Choroid plexus epithelial cell (primary cell): ENCODE measurements around the gene AXL.

ENCODE experiments used
- DNase-seq: peaks from one replicate; pipeline ENCODE4 v3.0.0-alpha.2; 2010; ENCODE audit warnings: low read depth
- H3K4me3 ChIP-seq: 2 replicates; pipeline ENCODE4 v1.5.1; 2011; ENCODE audit warnings: low read depth, mild to moderate bottlenecking, control low read depth, low read length, moderate library complexity
- TF ChIP-seq, protein P1 (sequence below): conservative IDR thresholded peaks from 2 replicates; pipeline ENCODE4 v1.5.1; 2011; ENCODE audit warnings: low read depth, mild to moderate bottlenecking, control low read depth, inconsistent platforms, low read length, moderate library complexity

The AXL gene

DNA sequence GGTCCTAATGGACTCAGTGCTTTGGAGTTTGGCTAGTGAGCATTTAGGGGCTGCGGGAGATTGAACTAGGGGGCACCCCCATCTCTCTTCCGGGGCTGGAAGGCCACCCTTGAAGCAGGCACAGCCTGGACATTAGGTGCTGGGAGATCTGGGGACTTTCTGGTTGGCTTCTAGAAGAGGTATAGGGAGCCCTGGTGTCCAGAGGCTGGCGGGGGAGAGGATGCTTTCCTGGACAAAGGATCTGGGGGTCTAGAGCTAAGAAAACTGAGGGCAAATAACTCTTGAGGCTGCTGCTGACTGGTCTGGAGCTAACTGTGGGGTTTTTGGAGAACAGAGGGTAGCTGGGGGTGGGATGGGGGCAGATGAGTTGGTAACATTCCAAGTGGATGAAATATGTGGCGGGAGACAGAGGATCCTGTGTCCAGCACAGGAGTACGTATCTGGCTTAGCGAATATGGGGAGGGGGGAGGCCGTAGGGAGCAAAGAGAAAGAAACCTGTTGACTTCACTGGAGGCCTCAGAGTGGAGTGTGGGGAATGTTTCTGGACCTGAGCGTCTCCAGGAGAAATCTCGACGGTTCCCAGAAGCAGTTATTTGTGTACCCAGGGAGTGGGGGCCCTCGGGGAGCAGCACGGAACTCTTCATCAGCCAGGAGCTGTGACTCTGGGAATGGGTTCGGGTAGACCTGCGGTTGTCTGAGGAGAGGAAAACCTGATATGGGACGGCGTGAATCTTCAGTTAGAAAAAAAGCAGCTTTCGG, 46.6 kb downstream of the AXL start:
- H3K4me3 ChIP-seq: peak overlapping the region; percentile 91
- peak; percentile 41 for DNase-seq
- TF ChIP-seq, protein P1, sequence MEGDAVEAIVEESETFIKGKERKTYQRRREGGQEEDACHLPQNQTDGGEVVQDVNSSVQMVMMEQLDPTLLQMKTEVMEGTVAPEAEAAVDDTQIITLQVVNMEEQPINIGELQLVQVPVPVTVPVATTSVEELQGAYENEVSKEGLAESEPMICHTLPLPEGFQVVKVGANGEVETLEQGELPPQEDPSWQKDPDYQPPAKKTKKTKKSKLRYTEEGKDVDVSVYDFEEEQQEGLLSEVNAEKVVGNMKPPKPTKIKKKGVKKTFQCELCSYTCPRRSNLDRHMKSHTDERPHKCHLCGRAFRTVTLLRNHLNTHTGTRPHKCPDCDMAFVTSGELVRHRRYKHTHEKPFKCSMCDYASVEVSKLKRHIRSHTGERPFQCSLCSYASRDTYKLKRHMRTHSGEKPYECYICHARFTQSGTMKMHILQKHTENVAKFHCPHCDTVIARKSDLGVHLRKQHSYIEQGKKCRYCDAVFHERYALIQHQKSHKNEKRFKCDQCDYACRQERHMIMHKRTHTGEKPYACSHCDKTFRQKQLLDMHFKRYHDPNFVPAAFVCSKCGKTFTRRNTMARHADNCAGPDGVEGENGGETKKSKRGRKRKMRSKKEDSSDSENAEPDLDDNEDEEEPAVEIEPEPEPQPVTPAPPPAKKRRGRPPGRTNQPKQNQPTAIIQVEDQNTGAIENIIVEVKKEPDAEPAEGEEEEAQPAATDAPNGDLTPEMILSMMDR: no peak

DNA sequence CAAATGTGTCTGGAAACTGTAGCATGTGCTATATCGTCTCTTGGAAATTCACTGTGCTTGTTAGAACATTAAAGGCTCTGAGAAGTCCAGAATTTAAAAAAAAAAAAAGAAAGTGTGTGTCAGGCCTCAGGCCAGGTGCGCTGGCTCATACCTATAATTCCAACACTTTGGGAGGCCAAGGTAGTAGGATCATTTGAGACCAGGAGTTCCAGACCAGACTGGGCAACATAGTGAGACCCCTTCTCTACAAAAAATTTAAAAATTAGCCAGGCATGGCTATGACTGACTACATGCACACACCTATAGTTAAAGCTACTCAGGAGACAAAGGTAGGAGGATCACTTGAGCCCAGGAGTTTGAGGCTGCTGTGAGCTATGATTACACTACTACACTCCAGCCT, 50.0 kb downstream of the AXL start:
- TF ChIP-seq, protein P1: no peak
- DNase-seq: no peak
- no peak overlapping the region for H3K4me3 ChIP-seq

DNA sequence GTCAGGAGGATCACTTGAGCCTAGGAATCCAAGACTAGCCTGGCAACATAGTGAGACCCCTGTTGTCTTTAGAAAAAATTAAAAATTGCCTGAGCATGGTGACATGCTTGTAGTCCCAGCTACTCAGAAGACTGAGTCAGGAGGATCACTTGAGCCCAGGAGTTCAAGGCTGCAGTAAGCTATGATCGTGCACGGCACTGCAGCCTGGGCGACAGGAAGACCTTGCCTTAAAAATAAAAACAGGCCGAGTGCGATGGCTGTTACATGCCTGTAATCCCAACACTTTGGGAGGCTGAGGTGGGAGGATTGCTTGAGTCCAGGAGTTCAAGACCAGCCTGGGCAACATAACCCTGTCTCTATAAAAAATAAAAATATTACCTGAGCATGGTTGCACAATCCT, 50.5 kb downstream of the AXL start:
- DNase-seq: no peak
- H3K4me3 ChIP-seq: no peak overlapping the region
- TF ChIP-seq, protein P1: no peak

DNA sequence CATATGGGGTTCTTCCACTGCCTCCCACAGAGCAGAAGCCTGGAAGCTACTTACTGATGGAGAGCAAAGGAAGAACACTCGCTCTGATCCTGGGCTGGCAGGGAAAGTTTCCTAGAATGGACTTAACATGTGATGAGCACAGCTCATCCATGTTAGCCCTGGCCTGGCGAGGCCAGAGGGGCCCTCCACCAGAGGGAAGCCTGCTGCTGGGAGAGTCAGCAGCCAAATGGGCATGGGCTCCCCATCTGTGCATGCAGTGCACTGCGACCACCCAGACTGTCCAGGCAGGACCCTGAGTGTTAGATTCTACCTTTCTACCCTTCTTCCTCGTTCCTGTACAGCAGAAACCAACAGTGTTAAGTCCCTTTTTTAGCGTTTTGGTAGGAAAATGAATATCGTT, 54.1 kb downstream of the AXL start:
- H3K4me3 ChIP-seq: no peak overlapping the region
- DNase-seq: no peak
- TF ChIP-seq, protein P1: no peak

DNA sequence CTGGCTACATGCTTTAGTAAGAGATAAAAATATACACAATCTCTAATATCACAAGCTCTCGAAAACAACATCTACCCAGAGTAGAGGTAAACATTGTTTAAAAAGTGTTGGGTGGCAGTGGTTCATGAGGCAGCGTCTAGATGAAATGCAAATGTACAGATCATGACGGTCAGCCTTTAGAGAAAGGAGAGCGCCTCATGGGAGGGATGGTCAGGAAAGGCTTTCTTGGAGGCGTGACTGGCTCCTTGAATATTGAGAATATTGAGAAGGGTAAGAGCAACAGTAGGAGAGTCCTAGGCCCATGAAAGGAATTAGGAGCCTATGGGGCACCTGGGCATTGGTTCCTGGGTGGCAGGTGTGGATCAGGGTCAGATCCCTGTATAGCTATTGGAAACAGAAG, 55.8 kb downstream of the AXL start:
- TF ChIP-seq, protein P1: no peak
- DNase-seq: no peak
- H3K4me3 ChIP-seq: no peak overlapping the region

DNA sequence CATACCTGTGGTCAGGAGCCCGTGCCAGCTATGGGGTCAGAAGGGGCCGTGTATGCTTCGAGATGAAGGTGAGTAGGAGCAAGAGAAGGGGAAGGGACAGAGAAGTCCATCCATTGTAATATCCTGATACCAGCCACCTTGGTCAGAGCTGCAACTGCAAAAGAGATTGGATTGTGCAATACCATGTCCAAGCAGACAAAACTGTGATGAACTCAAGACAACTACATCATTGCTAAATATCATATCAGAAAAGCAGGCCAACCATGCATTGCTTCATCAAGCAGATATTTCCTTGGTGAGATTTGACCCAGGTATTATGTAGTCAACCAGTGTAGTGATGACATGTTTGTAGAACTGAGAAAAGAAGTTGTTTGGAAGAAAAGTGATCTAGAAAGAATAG, 57.2 kb downstream of the AXL start:
- TF ChIP-seq, protein P1: no peak
- DNase-seq: peak; percentile 76

DNA sequence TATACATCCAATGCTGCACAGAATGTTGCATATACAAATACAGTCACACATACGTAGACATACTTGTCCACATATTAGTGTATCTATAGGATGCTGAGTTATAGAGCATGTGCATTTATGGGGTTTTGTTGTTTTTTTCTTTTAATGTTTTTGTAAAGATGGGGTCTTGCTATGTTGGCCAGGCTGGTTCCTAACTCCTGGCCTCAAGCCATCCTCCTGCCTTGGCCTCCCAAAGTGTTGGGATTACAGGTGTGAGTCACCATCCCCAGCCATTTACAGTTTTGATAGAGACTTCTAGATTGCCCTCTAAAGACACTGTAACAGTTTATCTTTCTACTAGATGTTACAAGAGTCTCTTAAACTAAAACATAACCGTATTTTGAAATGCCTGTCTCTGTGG, 59.5 kb downstream of the AXL start:
- no peak overlapping the region for H3K4me3 ChIP-seq
- TF ChIP-seq, protein P1: no peak
- DNase-seq: no peak

More for the DNA sequence above, 57.2 kb downstream of the AXL start:
- no peak overlapping the region for H3K4me3 ChIP-seq
